Activated CD8-positive, alpha-beta T cell treated with anti-CD3 and anti-CD28 coated beads for 36 hours (primary cell): ENCODE data around the gene TTC16. TPM values are rescaled to one million over a fixed set of nuclear protein-coding genes. Genes with fewer than 3 reads are reported as not detected.

ENCODE experiments used
- ATAC-seq: fragments of 200-7000 bp; cut with Tn5 transposase; one replicate; pipeline ENCODE4 v1.10.0; 2021; ENCODE audit warnings: mild to moderate bottlenecking, moderate library complexity
- CTCF ChIA-PET: fragments of 350-600 bp; sonication (Branson Sonifier 250); formaldehyde crosslinking; loops from one replicate; lab custom pipeline; 2021; ENCODE audit warnings: antibody characterized with exemption; lab: Charles Lee
- POLR2A ChIA-PET: fragments of 350-600 bp; sonication (Branson Sonifier 250); formaldehyde crosslinking; loops from one replicate; lab custom pipeline; 2021; ENCODE audit warnings: antibody characterized with exemption; lab: Charles Lee
- DNase-seq: peaks from one replicate; pipeline ENCODE4 v3.0.0-alpha.2; 2020
- H3K27ac Mint-ChIP-seq: one replicate; pipeline ENCODE4 v1.8.0; 2021; ENCODE audit warnings: mild to moderate bottlenecking, mixed read lengths
- H3K27me3 Mint-ChIP-seq: one replicate; pipeline ENCODE4 v1.8.0; 2021; ENCODE audit warnings: mixed read lengths
- H3K36me3 Mint-ChIP-seq: one replicate; pipeline ENCODE4 v1.8.0; 2021; ENCODE audit warnings: low read depth, mixed read lengths
- H3K4me1 Mint-ChIP-seq: one replicate; pipeline ENCODE4 v1.8.0; 2021; ENCODE audit warnings: low read depth, mixed read lengths
- H3K4me3 Mint-ChIP-seq: one replicate; pipeline ENCODE4 v1.8.0; 2021; ENCODE audit warnings: mild to moderate bottlenecking, moderate library complexity, mixed read lengths
- H3K9me3 Mint-ChIP-seq: one replicate; pipeline ENCODE4 v1.8.0; 2021; ENCODE audit warnings: mixed read lengths
- CTCF ChIP-seq: fragments of 200-600 bp; IDR thresholded peaks from one replicate; pipeline ENCODE4 v1.8.0; 2022; ENCODE audit warnings: antibody characterized with exemption, mild to moderate bottlenecking
- intact Hi-C: fragments of 100-400 bp; cut with micrococcal nuclease; formaldehyde crosslinking; loops from one replicate; pipeline ENCODE4 v1.10.0; 2022
- total RNA-seq, 2 experiments: library from RNA; stranded (reverse); gene quantifications; one replicate each; pipeline ENCODE4 v1.2.3, GENCODE V29; 2021

TTC16 gene
- total RNA-seq, 2 experiments from 2014 or later: 2.1 to 2.3 TPM

- intact Hi-C loops: loop anchor here (5.0 to 10.0 kb wide), 2 partner anchors 142 to 229 kb away; no protein-coding TSS in a partner anchor
- no peak for DNase-seq
- Mint-ChIP-seq H3K4me3 (peak overlapping the region; percentile 77), H3K27ac (peak overlapping the region; percentile 82), H3K27me3 (no peaks in the 10 kb centered on the region), H3K36me3 (peaks cover 2% of the 10 kb centered on the region), H3K9me3 (no peaks in the 10 kb centered on the region), H3K4me1 (peaks cover 15% of the 10 kb centered on the region)
- TF ChIP-seq CTCF: no peak
- ChIA-PET POLR2A (interaction anchor here (0.6 to 2.6 kb wide), 22 partner anchors 9 to 284 kb away, joined by 3 to 13 read pairs (median 4); partner anchors contain the start of genes CDK9, LRSAM1, PTRH1 and RPL12), CTCF (interaction anchor here (0.6 to 5.1 kb wide), 66 partner anchors 8 to 291 kb away, joined by 3 to 62 read pairs (median 5); partner anchors contain the start of genes CDK9, CFAP157, ENG and PTRH1)
- no peak for ATAC-seq
Observed at GRCh38 chr9:127734247-127734746, 18.4 kb downstream of the TTC16 start.

GRCh38 chr9:127734747-127735529, 19.1 kb downstream of the TTC16 start, which contains the start of gene TOR2A:
TSS of gene TOR2A (minus strand) at chr9:127735294. CDS start at chr9:127735270, 24 bp downstream.
- peak; percentile 92 for ATAC-seq
- ChIA-PET POLR2A (interaction anchor here (0.6 to 2.6 kb wide), 23 partner anchors 8 to 284 kb away, joined by 3 to 13 read pairs (median 4); partner anchors contain the start of genes CDK9, LRSAM1, PTRH1 and RPL12), CTCF (interaction anchor here (0.6 to 5.1 kb wide), 81 partner anchors 8 to 291 kb away, joined by 3 to 62 read pairs (median 4); partner anchors contain the start of genes CDK9, CFAP157, ENG and PTRH1)
- Mint-ChIP-seq H3K4me1 (peaks cover 15% of the 10 kb centered on the region), H3K27ac (peak within 1 kb of the TSS; percentile 86), H3K36me3 (peaks cover 2% of the 10 kb centered on the region), H3K9me3 (no peaks in the 10 kb centered on the region), H3K4me3 (peak within 1 kb of the TSS; percentile 77), H3K27me3 (no peaks in the 10 kb centered on the region)
- DNase-seq: peak; percentile 99
- intact Hi-C loops: loop anchor here (5.0 to 10.0 kb wide), 4 partner anchors 47 to 230 kb away; no protein-coding TSS in a partner anchor
- peak; percentile 76 for TF ChIP-seq CTCF

GRCh38 chr9:127735530-127736185, 19.8 kb downstream of the TTC16 start:
- POLR2A ChIA-PET: interaction anchor here (0.8 to 2.2 kb wide), 9 partner anchors 9 to 185 kb away, joined by 4 to 13 read pairs (median 8); partner anchors contain the start of genes CDK9, PTRH1, SH2D3C and TTC16
- no peak for ATAC-seq
- H3K9me3 Mint-ChIP-seq: no peaks in the 10 kb centered on the region
- TF ChIP-seq CTCF: no peak
- H3K27ac Mint-ChIP-seq: peak overlapping the region; percentile 86
- DNase-seq: no peak
- H3K4me3 Mint-ChIP-seq: peak overlapping the region; percentile 77
- peaks cover 2% of the 10 kb centered on the region for H3K36me3 Mint-ChIP-seq
- CTCF ChIA-PET: interaction anchor here (0.7 to 5.1 kb wide), 45 partner anchors 8 to 290 kb away, joined by 3 to 62 read pairs (median 7); partner anchors contain the start of genes CDK9, CFAP157, ENG and PTRH1
- H3K27me3 Mint-ChIP-seq: no peaks in the 10 kb centered on the region
- intact Hi-C loops: loop anchor here (5.0 to 10.0 kb wide), 3 partner anchors 47 to 231 kb away; no protein-coding TSS in a partner anchor
- H3K4me1 Mint-ChIP-seq: peaks cover 15% of the 10 kb centered on the region

- H3K27ac Mint-ChIP-seq: no peak overlapping the region
- ATAC-seq (no peak), DNase-seq (no peak)
- no peak for TF ChIP-seq CTCF
- intact Hi-C loops: loop anchor here (5.0 to 10.0 kb wide), 3 partner anchors 44 to 234 kb away; no protein-coding TSS in a partner anchor
- peaks cover 13% of the 10 kb centered on the region for H3K4me1 Mint-ChIP-seq
- ChIA-PET CTCF (interaction anchor here (0.7 to 2.0 kb wide), 2 partner anchors 131 to 379 kb away, joined by 3 to 6 read pairs; no protein-coding TSS in a partner anchor), POLR2A (no interaction called here)
- no peaks in the 10 kb centered on the region for H3K9me3 Mint-ChIP-seq
- H3K36me3 Mint-ChIP-seq: peaks cover 13% of the 10 kb centered on the region
- H3K4me3 Mint-ChIP-seq: no peak overlapping the region
- no peaks in the 10 kb centered on the region for H3K27me3 Mint-ChIP-seq
Observed at GRCh38 chr9:127738666-127739065, 22.8 kb downstream of the TTC16 start.
